HL-60/S4 treated with retinoic acid at 250 ng/mL for 4 days and 3 days (cell line): Measurements from ENCODE around the gene RALGAPA2.
"Not testable (repeated sequence)": the region's sequence is repeated elsewhere in the genome, so short reads cannot be mapped to it uniquely, and the experiment has no call there.

Source experiments
- in situ Hi-C: fragments of 300-500 bp; cut with MboI; formaldehyde crosslinking; loops from 2 replicates; pipeline ENCODE4 v1.7.0; 2022; ENCODE audit warnings: low sequenced_read_pairs

Gene RALGAPA2

DNA sequence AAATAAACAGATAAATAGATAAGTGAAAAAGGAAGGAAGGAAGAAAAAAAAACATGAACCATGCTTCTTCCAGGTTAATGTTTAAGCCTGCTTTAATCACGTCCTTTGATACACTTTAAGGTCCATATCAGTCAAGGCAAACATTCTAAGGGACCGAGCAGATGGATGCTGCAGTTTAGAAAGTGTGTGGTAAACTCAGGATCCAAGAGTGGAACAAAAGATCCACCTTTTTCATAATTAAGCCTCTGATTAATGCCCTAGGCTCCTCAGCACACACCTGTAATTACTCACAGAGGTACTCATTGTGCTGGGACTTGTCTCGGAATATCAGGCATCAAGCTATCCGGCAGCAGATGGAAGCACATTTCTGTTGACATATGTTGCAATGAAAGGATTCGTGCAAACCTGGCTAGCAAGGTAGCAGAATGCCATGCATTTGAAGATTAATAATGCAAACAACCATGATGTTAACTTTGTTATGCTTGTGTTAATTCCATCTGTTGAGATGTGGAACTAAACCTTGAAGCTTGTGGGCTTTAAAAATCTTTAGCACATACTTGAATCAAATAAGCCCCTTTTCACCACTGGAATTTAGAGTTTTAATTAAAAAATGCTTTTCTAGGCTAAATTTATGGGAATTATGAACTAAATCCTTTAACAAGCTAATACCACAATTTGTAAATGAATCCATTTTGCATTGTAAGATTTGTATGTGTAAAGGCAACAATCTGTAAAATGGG, 163.7 kb downstream of the RALGAPA2 start:
- in situ Hi-C loops, result no loop called here

DNA sequence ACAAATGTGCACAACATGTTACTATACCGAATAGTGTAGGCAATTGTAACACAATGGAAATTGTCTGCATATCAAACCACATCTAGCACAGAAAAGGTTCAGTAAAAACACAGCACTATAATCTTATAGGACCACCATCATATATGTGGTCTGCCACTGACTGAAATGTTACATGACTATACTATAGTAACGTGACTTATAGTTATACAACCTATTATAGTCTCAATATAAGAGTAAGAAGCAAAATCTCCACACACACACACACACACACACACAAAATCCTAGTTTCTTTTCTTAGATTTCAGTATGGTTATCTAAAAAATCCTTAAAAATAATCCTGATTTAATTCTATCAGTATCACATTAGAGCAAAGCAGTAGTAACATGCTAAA, 164.6 kb downstream of the RALGAPA2 start:
- in situ Hi-C loops, result no loop called here

DNA sequence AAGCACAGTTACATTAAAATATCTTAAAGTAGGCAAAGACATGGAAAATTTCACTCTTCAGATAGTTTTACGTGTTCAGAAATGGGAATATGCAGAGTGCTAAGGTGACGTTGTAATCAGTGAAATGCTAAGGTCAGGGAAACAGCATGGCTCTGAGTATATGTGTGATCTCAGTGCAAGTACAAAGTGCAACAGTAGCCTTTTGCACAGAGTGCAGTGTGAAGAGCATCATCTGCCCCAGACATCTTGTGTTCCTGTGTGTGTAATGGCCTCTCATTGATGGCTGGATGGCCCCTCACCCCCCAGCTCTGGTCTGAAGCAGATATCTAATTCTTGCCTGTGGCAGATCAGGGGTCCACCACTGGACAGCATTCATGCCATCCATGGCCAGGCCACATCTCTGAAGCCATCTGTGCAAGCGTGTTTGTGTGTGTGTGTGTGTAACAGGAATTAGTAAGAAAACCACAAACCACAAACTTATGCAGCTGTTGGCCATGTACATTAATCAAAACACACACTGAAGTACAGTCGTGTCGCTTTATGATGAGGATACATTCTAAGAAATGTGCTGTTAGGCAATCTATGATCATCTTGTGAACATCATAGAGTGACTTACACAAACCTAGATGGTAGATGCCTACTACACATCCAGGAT, 165.1 kb downstream of the RALGAPA2 start:
- in situ Hi-C loops, result no loop called here

DNA sequence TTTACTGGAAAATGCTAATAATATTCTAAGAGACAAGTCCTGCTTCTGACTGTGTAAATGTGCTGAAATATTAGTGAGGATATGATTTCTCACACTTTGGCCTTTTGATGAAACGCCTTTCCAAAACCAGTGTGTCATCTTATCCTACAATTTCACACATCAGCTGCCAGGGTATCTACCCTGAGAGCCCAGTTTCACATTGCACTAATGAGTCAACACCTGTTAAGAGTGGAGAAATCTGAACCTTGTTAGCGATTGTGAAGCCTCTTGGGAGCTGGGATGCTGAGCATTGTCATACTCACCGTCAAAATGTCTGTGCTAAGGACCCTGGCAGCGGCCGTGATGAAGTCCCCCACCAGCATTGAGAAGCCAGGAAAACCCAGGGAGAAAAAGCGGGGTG, 166.0 kb downstream of the RALGAPA2 start:
- in situ Hi-C loops, result no loop called here

DNA sequence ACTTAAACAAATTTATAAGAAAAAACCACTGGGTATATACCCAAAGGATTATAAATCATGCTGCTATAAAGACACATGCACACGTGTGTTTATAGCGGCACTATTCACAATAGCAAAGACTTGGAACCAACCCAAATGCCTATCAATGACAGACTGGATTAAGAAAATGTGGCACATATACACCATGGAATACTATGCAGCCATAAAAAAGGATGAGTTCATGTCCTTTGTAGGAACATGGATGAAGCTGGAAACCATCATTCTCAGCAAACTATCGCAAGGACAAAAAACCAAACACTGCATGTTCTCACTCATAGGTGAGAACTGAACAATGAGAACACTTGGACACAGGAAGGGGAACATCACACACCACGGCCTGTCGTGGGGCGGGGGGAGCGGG, 169.1 kb downstream of the RALGAPA2 start:
- in situ Hi-C loops, result not testable (repeated sequence)

DNA sequence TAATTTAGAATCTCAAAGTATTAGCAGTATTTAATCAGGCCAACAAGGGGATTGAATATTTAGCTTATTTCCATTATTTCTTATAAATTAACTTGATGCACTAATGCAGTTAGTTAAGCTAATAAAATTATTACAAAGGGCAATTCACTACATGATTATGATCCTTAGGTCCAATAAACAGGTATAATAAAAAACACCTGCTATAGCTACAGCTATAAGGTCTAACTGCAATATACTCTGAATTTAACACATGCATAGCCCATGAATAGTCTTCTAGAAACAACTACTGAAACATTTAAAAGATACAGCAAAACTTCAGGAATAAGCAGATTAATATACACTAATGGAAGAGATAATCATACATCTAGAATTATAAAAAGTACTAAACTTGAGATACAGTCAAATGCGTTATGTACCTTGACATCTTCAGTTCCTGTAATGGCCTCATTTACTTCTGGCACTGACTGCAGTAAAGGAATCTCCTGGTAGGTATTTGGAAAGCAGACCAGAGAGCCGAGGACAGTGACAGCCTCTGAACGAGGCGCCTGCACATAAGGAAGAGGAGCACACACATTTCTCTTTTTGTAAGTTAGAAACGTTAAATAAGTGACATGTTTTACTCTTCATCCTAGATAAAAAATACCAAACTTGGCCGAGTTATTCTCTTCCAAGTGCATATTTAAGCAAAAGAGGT, 176.1 kb downstream of the RALGAPA2 start:
- in situ Hi-C loops, result no loop called here

DNA sequence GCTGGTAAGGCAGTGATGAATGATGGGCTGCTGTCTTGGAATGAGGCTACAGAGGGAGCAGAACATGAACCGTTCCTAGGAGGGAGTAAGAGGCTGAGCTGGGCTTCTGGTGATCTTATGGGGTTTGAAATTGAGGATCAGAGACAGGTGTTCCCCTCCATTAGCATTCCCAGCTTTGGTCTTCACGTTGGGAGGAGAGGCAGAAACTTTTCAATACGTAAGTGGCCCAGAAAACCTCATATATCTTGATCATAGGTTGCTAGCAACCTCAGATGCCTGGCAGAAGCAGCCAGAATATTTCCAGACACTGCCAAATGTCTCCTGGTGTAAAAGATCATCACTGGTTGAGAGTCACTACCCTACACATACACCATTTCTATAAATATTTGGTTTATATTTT, 177.4 kb downstream of the RALGAPA2 start:
- in situ Hi-C loops, result no loop called here

DNA sequence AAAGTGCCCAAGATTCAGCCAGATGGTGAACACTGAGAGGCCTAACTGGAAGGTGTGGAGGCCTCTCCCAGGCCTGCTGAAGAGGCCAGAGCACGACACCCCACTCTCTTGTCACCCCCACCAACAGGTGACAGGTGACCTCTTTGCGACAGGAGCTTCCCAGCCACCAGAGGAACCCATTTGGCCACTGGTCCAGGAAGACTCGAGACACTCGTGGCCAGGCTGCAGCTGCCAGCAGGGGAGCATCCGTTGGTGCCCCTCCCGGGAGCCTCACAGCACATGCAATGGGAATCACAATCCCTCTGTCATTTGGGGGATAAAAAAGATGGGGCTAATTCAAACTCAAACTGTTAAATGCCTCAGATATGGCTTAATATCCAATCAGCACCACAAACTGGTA, 181.2 kb downstream of the RALGAPA2 start:
- in situ Hi-C loops, result no loop called here

DNA sequence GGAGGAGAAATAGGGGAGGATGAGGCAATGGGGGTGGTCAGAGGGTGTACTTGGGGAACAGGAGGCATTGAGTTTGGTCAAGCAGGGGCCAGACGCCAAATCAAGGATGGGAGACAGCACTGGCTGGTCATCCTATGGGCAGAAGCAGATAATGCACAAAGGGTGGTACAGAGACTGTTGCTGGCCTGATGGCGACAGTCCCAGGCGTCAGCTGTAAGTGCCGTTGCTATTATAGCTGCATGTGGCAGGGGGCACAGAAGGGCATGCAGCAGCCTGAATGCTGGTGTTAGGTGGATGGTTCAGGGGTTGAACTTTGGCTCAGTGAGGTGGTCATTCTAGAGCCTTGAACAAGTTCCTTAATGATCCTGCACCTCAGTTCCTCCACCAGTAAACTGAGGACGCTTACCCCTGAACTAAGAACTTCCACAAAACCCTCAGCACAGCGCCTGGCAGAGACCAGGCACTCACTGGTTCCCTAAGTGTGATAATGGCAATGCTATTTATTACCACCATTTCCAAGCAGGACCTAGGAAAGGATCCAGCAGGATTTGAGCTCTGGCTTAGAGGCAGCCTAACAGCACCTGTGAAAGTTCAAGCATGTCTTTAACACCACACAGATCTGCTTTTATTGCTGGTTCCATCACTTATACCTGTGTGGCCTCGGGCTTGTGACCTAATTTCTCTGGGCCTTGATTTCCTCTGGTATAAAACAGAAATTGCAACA, 181.9 kb downstream of the RALGAPA2 start:
- in situ Hi-C loops, result no loop called here

DNA sequence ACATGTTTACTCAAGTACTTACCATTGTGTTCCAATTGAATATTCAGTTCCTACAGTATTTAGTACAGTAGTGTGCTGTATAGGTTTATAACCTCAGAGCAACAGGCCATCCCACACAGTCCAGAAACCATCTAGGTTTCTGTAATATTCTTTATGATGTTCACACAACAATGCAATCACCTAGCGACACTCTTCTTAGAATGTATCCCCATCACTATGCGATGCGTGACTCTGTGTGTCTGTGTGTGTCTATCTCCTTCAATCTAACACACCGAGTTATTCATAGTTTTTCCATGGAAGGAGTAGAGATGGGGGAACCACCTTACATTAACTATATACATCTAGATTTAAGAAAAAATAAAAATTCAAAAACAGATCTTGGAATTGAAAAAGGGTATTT, 182.8 kb downstream of the RALGAPA2 start:
- in situ Hi-C loops, result no loop called here

DNA sequence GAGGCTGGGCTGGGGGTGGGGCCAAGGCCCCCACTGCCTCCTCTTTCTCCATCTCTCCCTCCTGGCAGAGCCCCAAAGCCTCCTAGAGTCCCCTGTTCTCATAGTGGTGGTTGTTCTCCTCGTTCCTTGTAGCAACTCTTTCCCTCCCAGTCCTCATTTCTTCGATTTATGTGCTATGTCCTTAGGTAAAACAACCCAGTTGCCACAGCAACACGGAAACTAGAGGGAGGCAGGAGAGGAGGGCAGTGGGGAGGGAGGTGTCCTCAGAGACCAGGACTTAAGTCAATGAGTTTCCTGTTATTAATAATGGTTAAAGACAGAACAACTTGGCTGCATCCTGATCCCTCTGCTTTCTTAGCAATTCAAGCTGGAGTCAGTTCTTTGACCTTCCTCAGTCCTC, 183.6 kb downstream of the RALGAPA2 start:
- in situ Hi-C loops, result no loop called here

DNA sequence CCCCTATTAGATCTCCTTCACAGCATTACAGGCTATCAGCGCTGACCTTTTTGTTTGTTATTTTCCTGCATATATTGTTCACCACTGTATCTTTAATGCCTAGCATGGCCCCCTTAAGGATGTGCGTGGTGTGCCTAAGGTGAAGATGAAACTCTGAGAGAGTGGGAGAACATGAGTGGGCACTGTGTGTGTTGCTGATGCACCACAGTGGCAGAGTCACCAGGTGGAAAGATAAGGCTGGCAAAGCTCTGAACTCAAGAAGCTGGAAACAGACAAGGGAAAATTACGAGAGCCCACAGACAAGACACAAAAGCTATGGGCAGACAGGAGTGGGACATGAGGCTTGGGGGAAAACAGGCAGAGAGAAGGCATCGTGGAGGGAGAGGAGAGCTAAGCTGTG, 184.8 kb downstream of the RALGAPA2 start:
- in situ Hi-C loops, result no loop called here

DNA sequence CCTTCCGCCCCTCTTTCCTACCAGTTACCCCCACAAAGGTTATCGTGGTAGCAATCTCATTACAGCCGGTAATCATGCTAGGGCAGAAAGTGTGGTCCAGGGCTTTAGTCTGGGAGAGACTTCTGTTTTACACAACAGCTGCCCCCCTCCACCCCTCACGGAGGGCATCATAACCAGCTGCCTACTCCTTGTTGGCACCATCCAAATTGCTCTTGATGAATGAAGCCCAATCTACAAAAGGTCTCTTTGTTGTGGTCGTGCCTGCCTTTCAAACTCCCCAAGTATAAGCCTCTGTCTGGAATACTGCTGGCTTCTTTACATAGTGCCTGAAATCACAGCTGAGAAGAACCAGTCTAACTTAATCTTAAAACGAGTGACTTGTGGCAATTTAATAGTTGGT, 186.7 kb downstream of the RALGAPA2 start:
- in situ Hi-C loops, result no loop called here

DNA sequence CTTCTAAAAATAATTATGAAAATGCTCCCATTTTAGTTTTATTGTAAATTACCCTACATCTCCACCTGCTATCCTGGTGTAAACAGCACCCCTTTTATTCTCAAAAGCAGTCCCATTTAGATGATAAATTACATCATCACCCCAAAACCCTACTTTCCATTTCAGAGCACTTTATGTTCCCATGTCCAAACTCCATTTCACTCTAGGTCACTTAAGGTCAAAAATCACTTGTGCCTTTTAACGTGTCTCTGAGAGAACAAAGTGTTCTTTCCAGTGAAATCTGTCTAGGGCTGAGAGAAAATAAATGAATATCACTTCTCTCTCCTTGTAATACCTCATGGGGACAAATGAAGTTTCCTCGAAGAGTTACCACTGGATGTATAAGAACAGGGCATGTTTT, 187.2 kb downstream of the RALGAPA2 start:
- in situ Hi-C loops, result no loop called here

DNA sequence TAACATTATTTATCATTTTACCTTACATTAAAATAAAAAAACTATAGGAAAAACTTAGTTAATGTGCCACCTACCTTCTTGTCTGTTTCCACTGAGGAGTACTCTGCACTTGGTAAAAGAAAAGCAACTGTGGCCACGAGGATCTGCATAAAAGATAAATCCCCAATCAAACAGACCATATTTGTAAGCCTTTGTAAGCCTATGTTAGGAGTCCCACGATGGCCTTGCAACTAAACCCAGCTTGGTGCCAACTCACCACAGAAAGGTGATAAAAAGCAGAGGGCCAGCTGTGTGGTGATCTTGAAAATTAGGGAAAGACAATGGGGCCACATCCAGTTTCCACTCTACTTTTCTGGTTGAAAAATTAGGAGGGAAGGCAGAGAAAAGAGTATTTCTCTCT, 187.7 kb downstream of the RALGAPA2 start:
- in situ Hi-C loops, result no loop called here

DNA sequence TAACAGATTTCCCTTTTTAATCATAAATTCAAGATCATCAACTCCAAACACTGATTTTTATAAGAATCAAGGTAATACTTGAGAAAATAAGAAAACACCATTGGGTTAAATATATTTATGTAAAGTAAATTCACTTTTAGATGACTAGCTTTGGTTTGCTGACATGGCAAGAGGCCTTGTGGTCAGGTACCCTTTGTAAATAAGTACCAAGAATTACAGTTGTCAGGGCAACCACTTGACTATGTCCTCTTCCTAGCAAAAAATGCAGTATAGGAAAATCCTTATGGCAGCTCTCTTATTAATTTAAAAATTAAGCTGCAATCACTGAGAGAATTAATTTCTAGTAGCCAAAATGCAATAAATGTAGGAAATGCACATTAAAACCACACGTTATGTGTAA, 190.7 kb downstream of the RALGAPA2 start:
- in situ Hi-C loops, result no loop called here

DNA sequence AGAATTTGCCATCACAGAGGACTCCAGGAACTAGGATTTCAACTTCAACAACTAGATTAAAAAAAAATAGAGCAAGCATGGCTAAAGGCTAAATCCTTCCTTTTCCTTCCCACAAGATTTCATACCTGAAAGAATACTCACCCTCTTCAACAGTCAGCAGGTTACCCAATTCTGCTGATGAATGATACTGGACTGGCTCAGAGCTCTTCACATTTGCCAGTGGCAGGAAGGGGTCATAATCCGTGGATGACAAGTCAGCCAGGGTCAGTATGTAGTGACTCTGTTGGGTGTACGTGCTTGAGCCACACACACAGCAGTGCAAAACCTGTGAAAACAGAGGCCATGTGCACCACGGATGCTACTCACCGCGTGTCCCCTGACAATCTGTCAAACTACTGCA, 191.7 kb downstream of the RALGAPA2 start:
- in situ Hi-C loops, result no loop called here

DNA sequence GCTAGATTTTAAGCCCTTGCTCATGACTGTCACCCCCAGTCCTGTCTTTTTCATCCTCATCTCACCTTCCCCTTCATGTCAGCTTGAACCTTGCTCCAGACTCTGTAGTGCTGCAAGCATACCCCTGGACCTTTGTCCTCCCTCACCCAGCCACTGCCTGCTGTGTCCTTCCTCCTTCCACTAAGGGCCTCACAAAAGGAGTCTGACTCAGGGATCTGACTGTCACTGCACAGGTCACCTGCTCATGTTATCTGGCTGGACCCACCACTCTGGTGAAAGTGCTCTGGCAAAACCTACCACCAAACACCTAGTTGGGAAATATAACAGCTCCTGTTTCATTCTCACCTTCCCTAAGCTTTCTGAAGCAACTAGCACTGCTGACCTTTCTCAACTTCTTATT, 193.2 kb downstream of the RALGAPA2 start:
- in situ Hi-C loops, result no loop called here

DNA sequence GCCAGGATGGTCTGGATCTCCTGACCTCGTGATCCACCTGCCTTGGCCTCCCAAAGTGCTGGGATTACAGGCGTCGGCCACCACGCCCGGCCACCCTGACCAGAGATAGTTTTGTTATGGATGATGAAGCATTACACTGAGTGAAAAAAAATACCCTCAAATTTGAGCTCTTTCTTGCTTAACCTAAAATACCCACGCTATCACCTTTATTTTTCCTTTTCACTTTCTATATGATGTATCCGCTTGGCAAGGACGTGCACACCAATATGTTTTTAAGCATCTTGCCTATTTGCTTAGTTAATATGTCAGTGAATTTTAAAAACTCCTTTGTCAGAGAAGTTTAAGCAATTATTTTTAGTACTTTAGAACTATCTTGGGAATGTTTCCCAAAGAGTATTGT, 194.2 kb downstream of the RALGAPA2 start:
- in situ Hi-C loops, result no loop called here

DNA sequence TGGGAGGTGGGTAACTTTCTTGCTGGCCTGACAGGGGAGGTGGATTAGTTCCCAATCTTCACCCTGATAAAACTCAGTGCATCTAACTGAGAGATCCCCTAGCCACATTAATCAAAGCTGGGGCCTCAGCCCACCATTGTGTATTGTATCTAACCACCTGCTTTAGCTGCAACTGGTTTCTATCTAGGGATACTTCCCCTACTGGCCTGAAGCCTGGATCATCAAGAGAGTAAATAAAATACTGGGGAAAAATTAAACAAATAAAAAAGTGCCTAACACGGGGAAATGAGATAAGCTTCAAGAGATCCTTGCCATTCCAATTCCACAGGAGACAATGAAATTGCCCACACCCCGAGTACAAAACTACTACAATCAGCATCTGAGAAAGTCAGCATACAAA, 195.1 kb downstream of the RALGAPA2 start:
- in situ Hi-C loops, result no loop called here

DNA sequence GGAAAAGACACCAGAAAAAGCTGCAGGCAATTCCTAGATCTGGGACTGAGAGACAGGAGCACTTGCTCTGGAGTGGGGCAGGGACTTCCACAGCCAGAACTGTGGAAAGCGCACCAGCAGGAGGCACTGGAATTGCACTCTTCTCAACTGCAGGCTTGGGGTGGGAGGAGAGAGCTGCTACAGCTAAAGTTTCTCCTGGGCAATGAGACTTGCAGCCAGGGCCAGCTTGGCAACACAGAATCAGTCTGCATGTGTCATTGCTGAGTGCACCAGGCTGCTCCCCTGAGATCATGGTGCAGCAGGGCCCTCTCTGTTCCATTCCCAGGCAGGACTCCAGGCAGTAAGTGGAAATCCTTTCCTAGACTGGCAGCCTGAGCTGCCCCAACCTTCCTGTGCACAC, 198.7 kb downstream of the RALGAPA2 start:
- in situ Hi-C loops, result no loop called here

DNA sequence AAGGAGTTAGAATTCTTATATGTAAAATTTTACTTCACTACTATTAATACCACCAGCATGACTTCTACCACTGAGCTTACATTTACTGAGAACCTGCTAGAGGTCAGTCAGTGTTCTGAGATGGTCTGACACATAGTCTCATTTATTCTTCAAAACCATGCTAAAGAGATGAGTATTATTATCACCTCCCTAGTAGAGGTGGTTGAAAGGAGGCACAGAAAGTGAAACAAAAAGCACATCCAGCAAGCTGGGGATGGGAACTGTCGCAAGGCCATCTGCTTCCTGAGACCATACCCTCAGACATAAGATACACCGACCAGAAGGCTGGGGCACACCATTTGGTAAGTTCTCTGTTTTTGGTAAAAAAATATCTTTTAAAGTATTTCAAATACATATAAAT, 206.9 kb downstream of the RALGAPA2 start:
- in situ Hi-C loops, result no loop called here
